Endothelial cell of hepatic sinusoid (primary cell): ENCODE measurements around the gene KIR3DL1.
"Not testable (repeated sequence)": the region's sequence is repeated elsewhere in the genome, so short reads cannot be mapped to it uniquely, and the experiment has no call there.

Experiments
- in situ Hi-C: cut with HindIII; loops from 2 replicates; pipeline ENCODE4 v1.10.0; 2017; ENCODE audit warnings: low sequenced_read_pairs

KIR3DL1 gene

GRCh38 chr19:54806516-54806838 is 9.8 kb upstream of the KIR3DL1 start:
- in situ Hi-C loops = no loop called here

GRCh38 chr19:54814571-54814970 is 1.7 kb upstream of the KIR3DL1 start:
- in situ Hi-C loops = not testable (repeated sequence)

GRCh38 chr19:54817670-54818536 is 1.6 kb downstream of the KIR3DL1 start:
- in situ Hi-C loops = no loop called here

- in situ Hi-C loops = not testable (repeated sequence)
Observed at GRCh38 chr19:54824416-54824815, 8.1 kb downstream of the KIR3DL1 start.

GRCh38 chr19:54825326-54825725 is 9.1 kb downstream of the KIR3DL1 start:
- in situ Hi-C loops = not testable (repeated sequence)

- in situ Hi-C loops = not testable (repeated sequence)
Observed at GRCh38 chr19:54828064-54828463, 11.8 kb downstream of the KIR3DL1 start.

- in situ Hi-C loops = not testable (repeated sequence)
Observed at GRCh38 chr19:54832496-54832895, 16.2 kb downstream of the KIR3DL1 start, which contains the start of gene KIR2DS4. KIR2DS4 (plus strand) TSS chr19:54832676.

- in situ Hi-C loops = not testable (repeated sequence)
Observed at GRCh38 chr19:54835126-54835525, 18.9 kb downstream of the KIR3DL1 start.

- in situ Hi-C loops = not testable (repeated sequence)
Observed at GRCh38 chr19:54837522-54837921, 21.3 kb downstream of the KIR3DL1 start.

- in situ Hi-C loops = not testable (repeated sequence)
Observed at GRCh38 chr19:54843171-54843570, 26.9 kb downstream of the KIR3DL1 start.

GRCh38 chr19:54850061-54850640 is 33.9 kb downstream of the KIR3DL1 start, which contains the start of gene KIR3DL2:
KIR3DL2 (plus strand) TSS chr19:54850443; CDS start chr19:54850476, 33 bp downstream.
- in situ Hi-C loops = not testable (repeated sequence)

GRCh38 chr19:54850930-54851329 is 34.7 kb downstream of the KIR3DL1 start:
- in situ Hi-C loops = no loop called here

- in situ Hi-C loops = no loop called here
Observed at GRCh38 chr19:54851353-54851752, 35.1 kb downstream of the KIR3DL1 start.

GRCh38 chr19:54855241-54855640 is 39.0 kb downstream of the KIR3DL1 start:
- in situ Hi-C loops = not testable (repeated sequence)

- in situ Hi-C loops = not testable (repeated sequence)
Observed at GRCh38 chr19:54858476-54858875, 42.2 kb downstream of the KIR3DL1 start.

GRCh38 chr19:54859421-54859820 is 43.2 kb downstream of the KIR3DL1 start:
- in situ Hi-C loops = not testable (repeated sequence)

GRCh38 chr19:54863459-54863858 is 47.2 kb downstream of the KIR3DL1 start:
- in situ Hi-C loops = not testable (repeated sequence)

- in situ Hi-C loops = no loop called here
Observed at GRCh38 chr19:54871696-54872095, 55.4 kb downstream of the KIR3DL1 start.

- in situ Hi-C loops = no loop called here
Observed at GRCh38 chr19:54873990-54874389, 57.7 kb downstream of the KIR3DL1 start, which contains the start of gene FCAR. FCAR (plus strand) TSS chr19:54874235; CDS start chr19:54874290, 55 bp downstream.

- in situ Hi-C loops = no loop called here
Observed at GRCh38 chr19:54875506-54875905, 59.2 kb downstream of the KIR3DL1 start.

GRCh38 chr19:54877471-54877870 is 61.2 kb downstream of the KIR3DL1 start:
- in situ Hi-C loops = no loop called here
